HG03432 (cell line): ENCODE data around the gene OLA1.

Experiments
- ATAC-seq: cut with Tn5 transposase; IDR thresholded peaks from one replicate; pipeline ENCODE4 v1.9.1; 2021; ENCODE audit warnings: mild to moderate bottlenecking, moderate library complexity; ENCODE audit not compliant: unreplicated experiment

OLA1 gene

DNA sequence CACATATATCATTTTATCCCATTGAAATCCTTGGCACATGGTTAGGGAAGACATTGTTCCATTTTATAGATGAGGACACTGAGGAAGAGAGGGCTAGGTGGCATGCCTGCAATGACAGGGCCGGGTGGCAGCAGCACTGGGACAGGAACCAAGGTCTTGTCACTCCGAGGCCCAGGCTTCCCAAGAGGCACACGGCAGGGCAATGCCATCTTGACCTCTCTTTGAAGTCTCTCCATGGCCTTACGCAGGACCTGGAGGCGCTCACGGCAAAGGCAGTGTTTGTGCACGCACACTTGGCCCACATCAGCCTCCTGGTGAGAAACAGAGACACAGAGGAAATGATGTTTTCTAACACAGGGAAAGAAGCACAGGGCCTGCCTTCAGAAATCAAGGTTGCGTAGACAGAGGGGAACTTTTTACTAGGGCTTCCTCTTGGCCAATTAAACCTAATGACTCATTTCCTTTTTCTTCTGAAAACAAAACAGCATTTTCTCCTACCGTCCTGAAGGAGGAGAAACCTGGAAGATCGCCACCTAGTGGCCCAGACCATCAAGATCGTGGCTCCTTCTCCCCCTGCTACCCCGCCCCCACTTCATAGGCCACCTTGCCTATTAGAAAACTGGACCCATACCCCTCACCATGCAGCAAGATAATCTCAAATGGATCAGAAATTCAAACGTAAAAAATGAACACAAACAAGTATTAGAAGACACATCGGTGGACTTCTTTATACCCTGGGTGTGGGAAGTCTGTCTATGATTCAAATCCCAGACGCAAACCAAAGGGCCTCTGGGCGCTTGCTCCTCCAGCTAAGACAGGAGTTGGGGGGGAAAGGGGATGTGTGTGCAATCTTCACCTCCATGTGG lies 208.5 kb downstream of the OLA1 start:
- ATAC-seq, result peak; percentile 91

DNA sequence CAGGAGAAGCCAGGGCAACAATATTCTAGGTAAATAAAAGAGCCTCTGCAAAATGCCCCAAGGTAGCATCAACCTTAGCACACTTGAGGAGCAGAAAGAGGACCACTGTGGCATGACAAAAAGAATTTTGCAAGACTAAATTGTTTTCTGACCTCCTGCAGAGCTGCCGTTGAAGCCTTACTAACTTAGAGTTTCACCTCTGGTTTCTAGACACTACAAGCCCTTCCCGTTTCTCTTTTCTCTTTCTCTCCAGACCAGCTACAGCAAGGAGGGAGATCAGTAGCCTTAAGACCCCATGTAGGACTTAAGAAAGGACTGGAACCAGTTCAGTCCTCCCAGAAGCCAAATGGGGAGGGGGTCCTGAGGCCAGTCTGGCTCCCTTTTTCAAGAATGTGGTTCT lies 209.9 kb downstream of the OLA1 start:
- ATAC-seq, result peak; percentile 37

DNA sequence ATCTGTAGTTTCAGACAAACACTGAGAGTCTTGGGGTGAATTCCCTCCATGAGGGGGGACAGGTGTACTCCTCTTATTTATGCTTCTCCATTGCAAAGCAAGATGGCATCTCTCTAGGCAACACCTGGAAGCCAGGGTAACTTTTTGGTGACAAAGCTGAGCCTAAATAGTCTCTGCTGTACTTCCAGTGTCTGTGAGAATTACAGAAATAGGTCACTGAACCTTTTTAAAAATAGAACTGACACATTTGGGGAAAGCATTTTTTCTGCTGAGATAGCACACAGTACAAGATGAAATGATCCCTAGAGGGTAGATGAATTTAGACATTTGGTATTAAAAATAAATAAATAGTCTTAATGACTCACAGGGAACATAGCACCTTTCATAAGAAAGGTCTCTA lies 211.5 kb downstream of the OLA1 start:
- no peak for ATAC-seq

DNA sequence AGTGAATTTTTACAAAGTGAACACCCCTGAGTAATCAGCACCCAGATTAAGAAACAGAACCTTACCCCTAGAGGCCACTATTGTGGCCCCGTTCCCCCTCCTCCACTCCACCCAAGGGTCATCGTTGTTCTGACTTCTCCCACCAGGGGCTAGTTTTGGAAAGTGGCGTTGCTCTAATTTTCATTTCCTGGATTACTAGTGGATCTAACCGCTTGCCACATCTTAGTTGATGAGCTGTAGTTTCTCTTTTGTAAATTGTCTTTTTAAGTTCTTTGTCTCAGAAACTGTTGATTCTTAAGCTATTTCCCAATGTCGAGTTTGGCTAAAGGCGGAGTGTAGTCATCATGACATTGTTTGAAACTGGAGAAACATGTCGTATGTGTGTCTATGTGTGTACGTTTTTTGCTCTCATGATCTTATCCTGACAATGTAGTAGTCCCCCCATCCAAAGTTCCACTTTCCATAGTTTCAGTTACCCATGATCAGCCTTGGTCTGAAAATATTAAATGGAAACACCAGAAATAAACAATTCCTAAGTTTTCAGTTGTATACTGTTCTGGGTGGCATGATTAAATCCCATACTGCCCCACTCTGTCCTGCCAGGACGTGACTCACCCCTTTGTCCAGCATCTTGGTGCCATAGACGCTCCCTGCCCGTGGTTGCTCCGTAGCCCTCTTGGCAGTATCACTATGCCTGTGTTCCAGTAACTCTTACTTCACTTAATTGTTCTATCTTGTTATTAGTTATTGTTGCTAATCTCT lies 212.2 kb downstream of the OLA1 start:
- no peak for ATAC-seq

DNA sequence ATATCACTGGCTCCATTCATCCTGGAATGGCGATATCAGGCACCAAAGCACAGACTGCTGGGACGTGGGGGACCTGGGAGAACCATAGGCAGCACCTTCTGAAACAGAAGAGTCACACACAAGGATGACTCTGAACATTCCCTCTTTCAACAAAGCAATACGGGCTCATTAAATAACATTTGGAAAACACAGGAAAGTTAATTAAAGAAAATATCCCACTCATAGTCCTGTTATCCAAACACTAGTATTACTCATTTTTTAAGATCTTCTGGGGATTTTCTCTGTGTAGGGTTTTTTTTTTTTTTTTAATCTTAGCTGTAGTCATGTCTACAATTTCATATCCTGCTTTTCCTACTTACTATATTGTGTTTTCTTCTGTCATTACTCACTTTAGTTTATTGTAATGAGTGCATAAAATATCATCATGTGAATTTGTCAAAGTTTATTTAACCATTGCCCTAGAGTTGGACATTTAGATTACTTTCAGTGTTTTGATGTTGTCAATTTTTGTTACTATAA lies 213.2 kb downstream of the OLA1 start:
- ATAC-seq, result no peak

DNA sequence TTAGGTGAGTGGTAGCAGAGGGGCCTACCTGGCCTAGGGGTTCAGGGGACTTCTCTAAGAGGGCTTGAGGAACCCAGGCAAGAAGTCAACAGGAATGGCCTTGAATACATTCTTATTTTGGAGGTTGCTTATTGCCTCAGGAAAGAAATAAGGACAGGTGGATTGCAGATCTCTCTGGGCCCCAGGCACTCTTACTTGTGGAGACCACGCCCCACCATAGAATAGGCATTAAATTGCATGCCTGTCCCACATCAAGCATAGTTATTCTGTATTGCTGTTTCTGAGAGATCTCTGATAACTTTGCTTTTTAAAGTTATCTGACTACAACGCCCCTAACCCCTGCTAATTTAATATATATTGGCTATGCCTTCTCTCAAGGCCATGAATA lies 215.2 kb downstream of the OLA1 start:
- no peak for ATAC-seq

DNA sequence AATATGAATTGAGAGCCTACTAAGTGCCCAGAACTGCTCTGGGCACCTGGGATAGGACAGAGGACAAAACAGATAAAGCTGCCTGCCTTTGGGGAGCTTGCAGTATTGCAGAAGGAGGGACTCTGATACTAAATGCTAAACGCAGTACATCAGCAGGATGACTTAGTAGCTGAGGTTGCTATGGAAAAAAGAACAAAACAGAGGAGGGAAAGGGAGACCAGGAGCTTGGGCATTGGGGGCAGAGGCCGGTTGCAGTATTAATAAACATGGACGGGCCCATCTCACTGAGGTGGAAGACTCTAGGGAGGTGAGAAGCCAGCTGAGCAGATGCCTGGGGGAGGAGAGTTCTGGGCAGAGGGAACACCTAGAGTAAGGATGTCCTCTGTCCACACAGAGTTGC lies 217.1 kb downstream of the OLA1 start:
- ATAC-seq, result no peak

DNA sequence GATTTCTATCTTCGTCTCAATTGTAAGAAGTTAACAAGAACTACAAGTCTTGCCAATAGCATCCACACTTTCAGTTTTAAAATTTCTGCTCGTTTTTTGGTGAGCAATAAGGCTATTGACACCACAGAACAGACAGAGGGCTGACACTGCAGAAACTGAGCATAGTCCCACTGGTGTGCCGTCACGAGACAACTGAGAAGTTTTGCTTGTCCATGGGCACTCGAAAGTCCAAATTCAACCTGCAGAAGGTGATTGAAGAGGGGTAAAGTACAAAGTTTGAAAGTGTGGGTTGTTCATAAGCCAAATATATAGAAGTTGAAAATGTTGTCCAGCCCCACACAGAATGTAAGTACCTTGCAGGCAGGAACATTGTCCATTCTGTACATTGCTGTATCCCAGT lies 219.4 kb downstream of the OLA1 start:
- no peak for ATAC-seq

DNA sequence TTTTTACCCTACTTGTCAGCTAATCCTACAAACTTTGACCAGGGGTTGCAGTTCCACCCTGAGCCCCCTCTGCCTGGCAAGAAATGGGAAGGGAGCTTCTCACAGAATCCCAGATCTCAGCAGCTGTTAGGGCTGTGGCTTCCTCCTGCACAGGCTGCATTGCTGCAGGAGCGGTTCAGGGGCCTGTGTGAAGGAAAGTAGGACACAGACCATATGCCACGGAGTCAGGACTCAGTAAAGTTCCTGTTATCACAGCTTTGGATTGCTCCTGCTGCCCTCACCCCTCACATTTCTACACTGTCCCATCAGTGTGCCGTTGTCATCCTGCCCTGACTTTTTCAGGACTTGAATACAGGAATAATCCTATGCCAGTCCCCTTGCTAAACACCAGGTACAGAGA lies 220.4 kb downstream of the OLA1 start:
- ATAC-seq, result no peak

DNA sequence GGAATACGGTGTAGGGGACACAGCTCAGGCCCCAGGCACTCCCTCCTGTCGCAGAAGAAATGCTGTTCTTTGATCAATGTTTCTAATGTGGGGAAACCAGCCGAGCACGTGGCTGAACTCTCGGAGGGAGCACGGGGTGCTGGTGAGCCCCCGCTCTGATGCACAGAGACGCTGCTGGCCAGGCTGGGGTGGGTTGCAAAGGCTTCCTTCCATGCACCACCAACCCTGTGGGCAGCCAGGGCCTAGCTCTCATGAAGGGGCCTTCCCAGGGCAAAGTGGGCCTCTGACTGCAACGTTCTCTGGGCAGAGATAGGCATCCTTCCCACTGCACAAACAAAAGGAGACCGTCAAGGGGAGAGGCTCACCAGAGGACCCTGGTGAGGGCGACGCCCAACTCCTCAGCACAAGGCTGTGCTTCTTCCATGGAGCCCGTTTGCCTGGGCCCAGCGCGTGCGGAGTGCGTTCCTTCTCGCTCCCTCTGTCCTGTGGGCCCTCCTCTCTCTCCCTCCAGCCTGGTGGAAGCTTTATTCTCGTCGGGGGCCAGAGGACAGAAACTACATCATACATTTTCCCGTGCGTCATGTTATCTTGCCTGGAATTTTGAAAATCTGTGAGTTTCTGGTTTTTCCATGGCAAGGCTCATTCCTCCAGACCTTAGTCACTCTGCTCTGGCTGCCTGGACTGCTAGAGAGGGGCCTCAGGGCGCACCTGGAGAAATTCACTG lies 222.0 kb downstream of the OLA1 start:
- ATAC-seq, result no peak

DNA sequence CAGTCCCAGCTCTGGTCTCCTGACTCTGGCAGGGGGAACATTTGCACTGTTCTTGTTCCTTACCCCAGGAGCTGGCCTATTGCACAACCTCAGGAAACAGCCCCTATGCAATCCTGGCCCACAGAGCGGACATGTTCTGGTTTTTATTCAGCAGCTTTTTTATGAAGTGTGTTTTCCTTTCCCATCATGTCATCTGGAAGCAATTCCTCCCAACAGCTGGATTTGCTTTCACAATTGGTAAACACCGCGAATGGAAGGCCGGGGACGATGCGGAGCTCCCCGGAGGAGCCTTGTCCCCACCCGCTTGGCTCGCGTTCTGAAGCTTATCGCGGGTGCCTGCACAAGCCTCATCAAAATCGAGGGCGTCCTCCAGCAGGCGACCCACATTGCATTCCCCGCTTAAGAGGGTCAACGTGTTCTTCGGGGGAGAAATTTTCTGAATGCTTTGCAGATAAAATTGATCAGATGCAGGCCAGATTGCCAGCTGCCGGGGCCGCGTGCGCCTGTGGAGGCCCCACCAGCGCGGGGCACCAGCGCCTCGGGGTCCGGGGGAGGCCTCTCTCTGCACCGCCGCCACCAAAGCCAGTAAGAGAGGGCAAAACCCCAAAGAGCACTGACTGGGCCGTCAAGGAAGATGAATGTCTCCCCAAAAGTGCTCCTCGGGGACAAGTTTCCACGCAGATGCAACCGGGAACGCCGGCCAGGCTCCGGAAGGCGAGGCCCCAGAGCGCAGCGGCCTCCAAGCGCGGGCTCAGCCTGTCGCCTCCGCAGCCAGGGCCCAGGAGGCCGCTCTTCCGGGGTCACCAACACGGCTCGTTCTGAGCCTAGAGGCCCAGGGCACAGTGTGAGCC lies 222.8 kb downstream of the OLA1 start:
- no peak for ATAC-seq

DNA sequence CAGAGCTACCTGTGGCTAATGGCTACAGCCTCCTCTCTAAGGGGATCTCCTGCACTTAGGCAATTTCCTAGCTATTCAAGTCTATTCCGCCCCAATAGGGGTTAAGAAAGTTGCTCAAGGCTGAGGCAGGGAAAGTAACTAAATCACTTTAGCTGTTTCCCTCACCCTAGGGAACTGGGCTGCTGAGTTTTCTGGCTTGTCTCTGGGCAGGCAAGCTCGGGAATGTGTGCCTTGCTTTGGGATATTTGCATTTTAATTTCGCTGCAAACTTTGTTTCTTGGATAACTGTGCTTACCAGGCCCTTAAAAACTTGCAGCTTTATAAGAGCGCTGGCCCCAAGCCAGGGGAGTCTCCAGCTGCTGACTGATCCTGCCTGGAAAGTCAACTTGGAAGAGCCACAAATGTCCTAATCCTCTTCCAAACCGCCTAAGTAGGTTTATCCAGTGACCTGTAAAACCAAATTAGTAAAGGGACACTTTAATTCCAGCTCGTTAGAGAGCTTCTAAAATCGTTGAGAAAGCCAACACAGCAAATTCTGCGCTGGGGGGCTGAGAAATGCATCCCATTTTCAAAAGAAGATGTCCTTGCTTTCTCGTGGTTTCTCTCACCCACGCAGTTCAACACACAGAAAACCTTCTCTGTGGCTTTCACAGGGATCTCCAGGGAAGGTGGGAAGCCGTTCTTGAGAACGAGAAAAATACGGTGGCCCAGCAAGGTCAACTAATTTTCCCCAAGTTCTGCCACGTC lies 223.6 kb downstream of the OLA1 start:
- no peak for ATAC-seq

DNA sequence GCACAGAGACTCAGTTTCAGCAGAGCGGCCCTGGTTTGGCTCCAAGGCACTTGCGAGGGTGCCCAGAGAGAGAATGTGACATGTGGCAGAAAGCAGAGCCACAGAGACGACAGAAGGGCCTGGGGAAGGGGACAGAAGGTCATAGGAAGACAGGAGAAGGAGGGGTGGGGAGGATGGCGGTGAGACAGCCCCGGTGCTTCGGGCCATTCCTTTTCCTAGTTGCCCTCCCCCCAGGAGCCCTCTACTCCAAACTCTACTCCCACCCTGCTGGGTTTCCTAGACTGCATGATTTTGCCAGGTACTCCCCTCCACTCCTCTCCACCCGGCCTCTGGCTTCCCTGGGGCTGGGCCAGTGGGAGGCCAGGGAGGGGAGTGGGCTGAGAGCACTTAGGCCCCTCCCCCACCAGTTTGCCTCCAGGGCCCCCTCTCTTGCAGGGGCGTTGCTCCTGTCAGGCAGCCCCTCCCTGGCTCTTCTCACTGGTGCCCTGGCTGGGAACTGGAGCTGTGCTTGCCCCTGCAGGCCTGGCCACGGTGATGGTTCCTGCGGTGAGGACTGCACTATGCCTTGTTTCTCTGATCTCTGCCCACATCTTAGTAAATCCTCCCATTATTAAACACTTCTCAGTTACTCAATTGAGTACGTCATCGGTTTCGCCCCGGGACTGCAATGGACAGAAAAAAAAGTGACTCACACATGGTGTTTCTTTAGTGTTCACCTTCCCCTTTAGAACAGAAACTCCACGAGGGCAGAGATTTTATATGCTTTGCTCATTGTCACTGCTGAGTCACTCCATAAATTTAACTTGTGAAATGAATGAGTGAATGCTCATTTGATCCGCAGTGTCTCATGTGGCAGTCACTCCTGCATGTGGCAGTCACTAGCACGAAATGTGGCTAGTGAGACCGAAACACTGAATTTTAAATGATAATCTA lies 224.5 kb downstream of the OLA1 start:
- no peak for ATAC-seq
